ENCODE measurements around the gene SND1.

Gene SND1

GRCh38 chr7:127683776-127684681 is 32.0 kb downstream of the SND1 start:
- TF ChIP-seq CTCF (conservative IDR thresholded peaks at IDR 0.05; ENCODE audit: low read length) = no peak
- DNase-seq (ENCODE audit: low read depth) = peak; percentile 85
- no peak overlapping the region for H3K4me3 ChIP-seq (ENCODE audit: low read length)

- no peak overlapping the region for H3K4me3 ChIP-seq (ENCODE audit: low read length)
- DNase-seq (ENCODE audit: low read depth) = peak; percentile 43
- no peak for TF ChIP-seq CTCF (conservative IDR thresholded peaks at IDR 0.05; ENCODE audit: low read length)
These were observed 37.3 kb downstream of the SND1 start for GRCh38 chr7:127689194-127689772.

- no peak for DNase-seq (ENCODE audit: low read depth)
- H3K4me3 ChIP-seq (ENCODE audit: low read length) = no peak overlapping the region
- TF ChIP-seq CTCF (conservative IDR thresholded peaks at IDR 0.05; ENCODE audit: low read length) = no peak
These were observed 38.3 kb downstream of the SND1 start for GRCh38 chr7:127690337-127690736.

- TF ChIP-seq CTCF (conservative IDR thresholded peaks at IDR 0.05; ENCODE audit: low read length) = no peak
- no peak overlapping the region for H3K4me3 ChIP-seq (ENCODE audit: low read length)
- DNase-seq (ENCODE audit: low read depth) = no peak
These were observed 38.8 kb downstream of the SND1 start for GRCh38 chr7:127690806-127691205.

GRCh38 chr7:127692200-127692599 is 40.2 kb downstream of the SND1 start:
- TF ChIP-seq CTCF (conservative IDR thresholded peaks at IDR 0.05; ENCODE audit: low read length) = no peak
- no peak for DNase-seq (ENCODE audit: low read depth)

GRCh38 chr7:127699853-127700252 is 47.9 kb downstream of the SND1 start:
- no peak for DNase-seq (ENCODE audit: low read depth)
- H3K4me3 ChIP-seq (ENCODE audit: low read length) = no peak overlapping the region
- no peak for TF ChIP-seq CTCF (conservative IDR thresholded peaks at IDR 0.05; ENCODE audit: low read length)

More at GRCh38 chr7:127692200-127692599, 40.2 kb downstream of the SND1 start:
- H3K4me3 ChIP-seq (ENCODE audit: low read length) = no peak overlapping the region
